SH-SY5Y (cell line): ENCODE data around the gene MPLKIP.

Experiments
- GATA2 ChIP-seq: IDR thresholded peaks from 2 replicates; pipeline ENCODE4 v1.6.1; 2011; ENCODE audit warnings: mild to moderate bottlenecking, low read depth, low read length
- GATA3 ChIP-seq: IDR thresholded peaks from 2 replicates; pipeline ENCODE4 v1.6.1; 2011; ENCODE audit warnings: low read depth, mild to moderate bottlenecking, low read length, moderate library complexity

The MPLKIP gene

DNA sequence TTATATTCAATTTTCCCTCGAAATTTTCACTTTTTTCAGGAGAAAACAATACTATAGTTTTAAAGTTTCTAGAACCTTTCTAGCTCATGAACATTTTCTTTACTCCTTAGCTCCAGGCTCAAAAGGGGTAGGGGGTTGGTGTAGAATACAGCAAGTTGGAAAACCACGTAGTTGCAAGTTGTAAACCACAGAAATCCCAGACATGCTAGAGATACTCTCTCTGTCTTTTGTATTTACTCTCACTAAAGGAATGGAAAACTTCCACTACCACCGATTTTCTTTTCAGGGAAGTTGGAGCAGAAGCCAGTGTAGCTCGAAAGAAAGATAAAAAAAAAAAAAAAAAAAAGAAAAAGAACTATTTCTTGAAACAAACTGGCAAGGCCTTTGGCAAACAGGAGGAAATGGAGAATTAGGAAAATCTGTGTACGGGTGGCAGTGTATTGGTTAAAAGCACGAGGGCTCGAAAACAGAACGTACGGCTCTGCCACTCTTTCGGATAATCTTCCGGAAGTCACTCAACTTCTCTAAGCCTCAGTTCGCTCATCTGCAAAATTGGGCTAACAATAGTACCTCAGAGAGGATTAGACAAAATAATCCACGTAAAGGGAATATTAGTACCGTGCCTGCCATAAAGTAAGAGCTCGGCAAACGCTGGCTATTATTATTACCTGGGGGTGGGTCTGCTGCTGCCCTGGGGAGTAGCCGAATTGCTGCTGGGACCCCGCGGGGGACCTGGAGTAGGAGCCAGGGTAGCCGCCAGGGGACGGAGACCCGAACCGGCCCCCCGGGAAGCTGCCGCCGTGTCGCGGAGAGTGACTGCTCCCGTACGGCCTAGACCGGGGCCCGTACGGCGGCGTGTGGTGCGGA is 628 bp downstream of the MPLKIP start:
- TF ChIP-seq GATA3, result no peak
- TF ChIP-seq GATA2, result no peak

DNA sequence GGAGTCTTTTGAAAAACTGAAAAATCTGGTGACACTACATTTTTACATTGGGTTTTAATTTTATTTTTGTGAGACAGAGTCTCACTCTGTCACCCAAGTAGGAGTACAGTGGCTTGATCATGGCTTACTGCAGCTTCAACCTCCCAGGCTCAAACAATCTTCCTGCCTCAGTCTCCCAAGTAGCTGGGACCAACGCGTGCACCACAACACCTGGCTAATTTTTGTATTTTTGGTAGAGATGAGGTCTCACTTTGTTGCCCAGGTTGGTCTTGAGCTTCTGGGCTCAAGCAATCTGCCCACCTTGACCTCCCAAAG is 11.5 kb downstream of the MPLKIP start:
- TF ChIP-seq GATA2 (no peak), GATA3 (no peak)

DNA sequence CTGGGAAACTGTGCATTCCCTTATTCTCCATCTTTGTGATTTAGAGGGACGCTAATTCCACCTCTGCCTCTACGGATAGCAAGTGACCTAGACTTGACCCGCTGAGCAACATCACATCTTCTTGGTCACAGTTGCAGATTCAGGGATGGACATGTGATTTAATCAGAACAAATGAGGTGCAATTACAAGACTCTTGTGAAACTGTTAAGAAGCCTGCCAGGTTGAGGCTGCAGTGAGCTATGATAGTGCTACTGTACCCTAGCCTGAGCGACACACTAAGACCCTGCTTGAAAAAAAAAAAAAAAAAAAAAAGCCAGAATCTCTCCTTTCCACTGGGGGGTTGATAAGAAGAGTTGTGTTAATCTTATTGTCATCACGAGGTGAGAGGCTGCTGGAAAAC is 14.4 kb downstream of the MPLKIP start:
- no peak for TF ChIP-seq GATA3
- TF ChIP-seq GATA2, result no peak

DNA sequence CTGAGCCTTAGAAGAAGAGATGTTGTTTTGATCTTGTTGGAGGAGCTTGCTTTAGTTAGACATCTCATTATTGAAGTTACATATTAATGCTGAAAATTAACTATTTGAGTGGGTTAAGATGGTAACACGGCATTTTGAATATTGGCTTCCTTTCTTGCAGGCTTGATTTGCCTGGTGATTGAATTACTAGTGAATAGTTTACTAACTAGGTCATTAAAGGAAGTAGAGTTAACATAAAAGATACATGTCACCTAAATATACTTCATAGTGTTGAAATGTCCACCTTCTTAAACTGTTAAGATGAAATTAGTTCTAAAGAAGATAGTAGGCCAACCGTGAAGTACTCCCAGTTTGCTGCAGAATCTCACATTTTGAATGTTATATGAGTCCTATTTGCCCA is 18.5 kb downstream of the MPLKIP start:
- no peak for TF ChIP-seq GATA3
- TF ChIP-seq GATA2, result no peak

DNA sequence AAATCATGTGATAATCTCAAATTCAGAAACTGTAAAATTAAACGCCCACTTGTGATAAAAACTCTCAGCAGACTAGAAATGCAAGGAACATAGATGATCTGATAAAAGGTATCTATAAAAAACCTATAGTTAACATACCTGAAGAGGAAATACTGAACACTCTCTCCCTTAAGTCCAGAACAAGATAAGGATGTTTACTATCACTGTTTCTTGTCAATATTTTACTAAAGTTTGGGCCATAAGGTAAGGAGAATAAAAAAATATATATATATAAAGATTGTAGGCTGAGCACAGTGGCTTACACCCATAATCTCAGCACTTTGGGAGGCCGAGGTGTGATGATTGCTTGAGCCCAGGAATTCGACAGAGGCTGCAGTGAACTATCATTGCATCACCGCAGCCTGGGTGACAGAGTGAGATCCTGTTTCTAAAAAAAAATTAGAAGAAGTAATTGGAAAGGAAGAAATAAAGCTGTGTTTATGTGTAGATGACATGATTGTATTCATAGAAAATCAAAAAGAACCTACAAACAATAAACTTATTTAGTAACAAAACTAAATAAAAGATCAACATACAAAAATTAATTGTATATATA is 28.4 kb downstream of the MPLKIP start:
- TF ChIP-seq GATA3, result no peak
- no peak for TF ChIP-seq GATA2

DNA sequence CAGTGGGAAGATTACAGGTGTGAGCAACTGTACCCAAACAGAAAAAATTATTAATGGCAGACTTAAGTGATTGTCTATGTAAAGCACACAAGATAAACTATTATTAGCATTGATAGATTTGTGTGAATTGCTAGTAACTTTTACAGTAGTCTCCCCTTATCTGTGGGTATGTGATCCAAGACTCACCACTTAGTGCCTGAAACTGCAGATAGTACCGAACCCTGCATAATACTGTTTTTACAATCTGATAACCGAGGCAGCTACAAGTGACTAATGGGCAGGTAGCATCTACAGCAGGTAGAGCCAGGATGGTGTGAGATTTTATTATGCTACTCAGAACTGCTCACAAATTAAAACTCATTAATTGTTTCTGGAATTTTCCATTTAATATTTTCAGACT is 31.5 kb downstream of the MPLKIP start:
- TF ChIP-seq GATA2, result no peak
- TF ChIP-seq GATA3, result no peak

DNA sequence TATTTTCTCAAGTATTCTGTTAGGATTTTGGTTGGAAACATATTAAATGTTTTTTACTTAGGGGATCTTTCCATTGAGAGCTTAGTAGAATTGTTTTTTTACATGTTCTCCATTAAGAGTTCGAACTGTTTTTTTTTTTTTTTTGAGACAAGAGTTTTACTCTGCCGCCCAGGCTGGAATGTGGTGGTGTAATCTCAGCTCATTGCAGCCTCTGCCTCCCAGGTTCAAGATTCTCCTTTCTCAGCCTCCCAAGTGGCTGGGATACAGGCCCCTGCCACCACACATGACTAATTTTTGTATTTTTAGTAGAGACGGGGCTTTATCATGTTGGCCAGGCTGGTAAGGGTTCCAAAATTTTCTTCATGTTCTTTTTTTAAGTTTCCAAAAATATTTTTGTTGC is 33.2 kb downstream of the MPLKIP start:
- TF ChIP-seq GATA2, result no peak

DNA sequence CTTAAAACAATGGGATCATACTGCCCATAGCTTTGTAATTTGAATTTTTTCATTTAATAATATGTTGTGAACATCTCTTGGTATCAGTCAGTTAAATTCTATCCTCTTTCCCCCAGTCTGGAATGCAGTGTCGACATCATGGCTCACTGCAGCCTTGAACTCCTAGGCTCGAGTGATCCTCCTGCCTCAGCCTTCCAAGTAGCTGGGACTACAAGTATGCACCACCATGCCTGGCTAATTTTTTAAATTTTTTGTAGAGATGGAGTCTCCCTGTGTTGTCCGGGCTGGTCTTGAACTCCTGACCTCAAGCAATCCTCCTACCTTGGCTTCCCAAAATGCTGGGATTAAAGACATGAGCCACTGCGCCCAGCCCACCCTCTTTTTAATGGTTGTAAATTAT is 34.6 kb downstream of the MPLKIP start:
- TF ChIP-seq GATA2, result no peak
- TF ChIP-seq GATA3, result no peak

DNA sequence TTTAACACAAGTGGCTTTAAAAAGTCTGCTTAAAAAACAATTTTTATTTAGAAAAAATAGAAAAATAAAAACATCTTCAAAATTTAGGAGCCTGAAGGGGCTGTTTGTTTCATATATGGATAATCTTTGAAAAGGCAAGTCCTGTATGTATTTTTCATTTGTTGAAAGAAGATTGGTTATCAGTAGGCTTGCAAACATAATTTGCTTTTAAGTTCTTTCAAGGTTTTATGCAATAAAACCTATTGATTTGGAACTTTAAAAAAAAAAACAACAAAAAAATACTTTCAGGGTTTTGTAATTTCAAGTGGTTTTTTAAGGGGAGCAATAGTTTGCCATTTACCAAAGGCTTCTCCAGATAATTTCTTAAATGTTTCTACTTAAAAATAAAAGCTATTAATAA is 35.6 kb downstream of the MPLKIP start:
- no peak for TF ChIP-seq GATA3
- TF ChIP-seq GATA2, result no peak

DNA sequence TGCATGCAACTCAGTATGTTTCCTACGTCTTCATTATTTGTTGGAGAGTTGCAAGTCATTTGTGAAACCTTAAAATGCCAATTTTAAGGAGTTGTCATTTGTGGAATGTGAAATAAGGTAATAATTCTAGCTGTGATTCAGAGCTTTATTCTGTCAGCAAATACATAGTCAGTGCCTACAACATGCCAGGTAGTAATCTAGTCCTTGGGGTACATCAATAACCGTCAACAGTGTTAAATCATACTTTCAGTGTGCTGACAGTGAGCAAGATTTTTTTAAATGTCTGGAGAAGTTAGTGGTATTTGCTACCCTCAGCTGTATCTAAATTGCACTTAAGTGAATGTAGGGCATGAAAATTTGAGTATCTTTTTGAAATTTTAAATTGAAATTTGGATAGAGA is 36.7 kb downstream of the MPLKIP start:
- no peak for TF ChIP-seq GATA2
- TF ChIP-seq GATA3, result no peak

DNA sequence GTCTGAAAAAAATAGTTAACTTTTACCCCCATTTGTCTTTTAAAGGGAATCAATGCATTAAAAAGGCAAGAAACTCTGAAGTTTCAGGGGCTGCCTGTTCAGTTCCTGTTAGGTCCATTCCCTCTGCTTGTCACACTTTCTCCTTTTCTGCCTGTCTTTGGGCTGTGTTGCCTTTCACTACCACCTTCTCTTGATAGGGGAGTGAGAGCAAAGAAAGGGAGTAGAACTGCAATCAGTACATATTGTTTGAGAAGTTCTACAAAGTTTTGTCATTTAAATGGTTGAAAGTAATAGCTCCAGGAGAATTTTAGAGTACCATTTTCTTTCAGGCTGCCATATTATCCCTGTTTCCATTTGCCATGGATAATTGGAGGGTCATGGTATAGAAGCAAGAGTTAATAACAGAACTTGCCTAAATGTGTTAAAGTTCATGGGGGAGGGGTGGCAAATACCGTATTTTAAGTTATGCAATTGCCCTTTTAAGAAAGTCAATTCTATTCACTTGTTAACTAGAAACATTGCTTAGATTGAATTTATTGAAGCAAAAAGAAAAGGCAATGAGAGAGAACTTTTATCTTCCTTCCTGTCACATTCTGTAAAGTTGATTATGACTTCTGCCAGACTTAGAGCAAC is 38.6 kb downstream of the MPLKIP start:
- TF ChIP-seq GATA3 (no peak), GATA2 (no peak)

DNA sequence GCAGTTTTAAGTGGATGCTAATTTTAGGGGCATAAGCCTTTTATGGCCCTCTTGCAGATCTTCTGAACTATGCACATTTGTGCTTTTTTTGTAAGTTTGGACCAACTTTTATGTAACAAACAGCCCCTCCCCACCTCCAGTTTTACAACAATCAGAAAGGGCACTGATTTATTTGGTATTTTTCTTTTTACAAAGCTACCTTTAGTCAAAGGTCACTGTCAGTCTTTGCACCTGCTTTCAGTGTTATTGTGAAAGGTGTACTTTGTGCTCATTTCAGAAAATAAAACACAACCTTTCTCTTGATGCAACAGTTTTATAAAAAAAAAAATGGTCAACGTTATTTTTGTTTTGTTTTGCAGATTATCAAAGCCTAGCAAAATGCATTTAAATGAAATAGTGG is 39.2 kb downstream of the MPLKIP start:
- TF ChIP-seq GATA3 (no peak), GATA2 (no peak)

DNA sequence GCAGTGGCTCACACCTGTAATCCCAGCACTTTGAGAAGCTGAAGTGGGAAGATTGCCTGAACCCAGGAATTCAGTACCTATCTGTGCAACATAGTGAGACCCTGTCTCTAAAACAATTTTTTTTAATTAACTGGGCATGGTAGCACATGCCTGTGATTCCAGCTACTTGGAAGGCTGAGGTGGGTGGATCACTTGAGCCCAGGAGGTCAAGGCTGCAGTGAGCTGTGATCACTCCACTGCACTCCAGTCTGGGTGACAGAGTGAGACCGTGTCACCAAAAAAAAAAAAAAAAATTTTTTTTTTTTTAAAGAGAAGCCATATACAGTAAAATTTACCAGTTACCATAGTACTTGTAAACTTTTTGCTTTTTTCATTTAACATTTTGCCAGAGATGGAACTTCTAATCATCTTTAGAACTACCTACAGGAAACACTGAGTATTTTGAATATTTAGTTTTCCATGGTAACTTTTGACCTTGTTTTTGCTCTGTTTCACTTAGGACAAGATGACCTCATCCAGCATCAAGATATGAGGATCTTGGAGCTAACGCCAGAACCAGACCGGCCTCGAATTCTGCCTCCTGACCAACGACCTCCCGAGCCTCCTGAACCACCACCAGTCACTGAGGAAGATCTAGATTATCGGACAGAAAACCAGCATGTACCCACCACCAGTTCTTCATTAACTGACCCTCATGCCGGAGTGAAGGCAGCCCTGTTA is 40.6 kb downstream of the MPLKIP start:
- no peak for TF ChIP-seq GATA3
- no peak for TF ChIP-seq GATA2

DNA sequence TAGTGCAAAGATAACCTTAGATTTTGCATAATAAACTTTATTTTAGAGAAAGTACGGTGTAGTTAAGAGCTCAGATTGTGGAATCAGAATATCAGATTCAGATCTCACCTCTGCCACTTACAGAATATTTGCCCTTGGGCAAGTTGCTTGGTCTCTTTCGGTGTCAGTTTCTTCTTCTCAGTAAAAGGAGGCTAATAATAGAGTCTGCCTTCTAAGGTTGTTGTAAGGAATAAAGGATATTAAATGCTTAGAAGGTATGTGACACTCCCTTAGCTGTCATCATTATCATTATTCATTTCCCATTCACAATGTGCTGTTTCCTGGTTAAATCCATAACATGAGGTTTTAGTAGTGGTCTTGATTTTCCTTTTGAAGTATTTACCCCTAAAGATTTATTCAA is 42.2 kb downstream of the MPLKIP start:
- TF ChIP-seq GATA2, result no peak
- no peak for TF ChIP-seq GATA3
